GM13976 (cell line): ENCODE measurements around the gene FSCB.

Experiments used
- DNase-seq: peaks from one replicate; pipeline ENCODE4 v3.0.0; 2012; ENCODE audit warnings: low spot score
- in situ Hi-C: fragments of 300-500 bp; cut with MboI; formaldehyde crosslinking; loops from one replicate; pipeline ENCODE4 v1.12.0; 2022; ENCODE audit warnings: low sequenced_read_pairs, mixed read lengths, inconsistent platforms; ENCODE audit not compliant: unreplicated experiment
- TF ChIP-seq, protein P1 (sequence below): IDR thresholded peaks from 2 replicates; pipeline ENCODE4 v1.5.1; 2012; ENCODE audit warnings: borderline replicate concordance, mild to moderate bottlenecking; ENCODE audit not compliant: insufficient read depth; ENCODE audit errors: extremely low read depth, missing control alignments, control extremely low read depth

Gene FSCB

DNA sequence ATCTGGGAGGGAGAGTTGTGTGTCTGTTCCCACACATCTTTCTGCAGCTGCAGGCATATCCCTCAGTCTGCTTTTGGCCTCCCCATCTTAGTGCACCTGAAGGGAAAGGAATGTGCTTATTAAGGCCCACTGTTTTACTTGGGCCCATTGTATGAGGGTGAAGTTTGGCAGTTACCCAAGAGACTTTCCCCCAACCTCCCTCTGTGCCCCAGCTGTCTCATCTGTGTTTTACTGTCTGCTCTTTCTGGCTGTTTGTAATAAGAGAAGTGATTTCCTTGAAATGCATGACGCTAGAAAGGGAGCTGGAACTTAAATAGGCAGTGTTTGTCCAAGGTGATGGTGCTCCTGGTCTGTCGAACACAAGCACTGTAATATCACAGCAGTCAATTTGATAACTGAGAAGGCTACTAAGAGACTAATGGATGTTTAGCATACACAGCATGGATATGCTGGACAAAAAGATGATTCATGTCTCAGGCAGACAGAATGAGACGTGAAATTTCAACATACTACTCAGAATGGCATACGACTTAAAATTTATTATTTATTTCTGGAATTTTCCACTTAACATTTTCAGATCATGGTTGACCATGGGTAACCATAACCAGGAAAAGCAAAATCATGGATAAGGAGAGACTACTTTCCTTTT lies 43.6 kb downstream of the FSCB start:
- DNase-seq: no peak
- in situ Hi-C loops: no loop called here
- TF ChIP-seq, protein P1, sequence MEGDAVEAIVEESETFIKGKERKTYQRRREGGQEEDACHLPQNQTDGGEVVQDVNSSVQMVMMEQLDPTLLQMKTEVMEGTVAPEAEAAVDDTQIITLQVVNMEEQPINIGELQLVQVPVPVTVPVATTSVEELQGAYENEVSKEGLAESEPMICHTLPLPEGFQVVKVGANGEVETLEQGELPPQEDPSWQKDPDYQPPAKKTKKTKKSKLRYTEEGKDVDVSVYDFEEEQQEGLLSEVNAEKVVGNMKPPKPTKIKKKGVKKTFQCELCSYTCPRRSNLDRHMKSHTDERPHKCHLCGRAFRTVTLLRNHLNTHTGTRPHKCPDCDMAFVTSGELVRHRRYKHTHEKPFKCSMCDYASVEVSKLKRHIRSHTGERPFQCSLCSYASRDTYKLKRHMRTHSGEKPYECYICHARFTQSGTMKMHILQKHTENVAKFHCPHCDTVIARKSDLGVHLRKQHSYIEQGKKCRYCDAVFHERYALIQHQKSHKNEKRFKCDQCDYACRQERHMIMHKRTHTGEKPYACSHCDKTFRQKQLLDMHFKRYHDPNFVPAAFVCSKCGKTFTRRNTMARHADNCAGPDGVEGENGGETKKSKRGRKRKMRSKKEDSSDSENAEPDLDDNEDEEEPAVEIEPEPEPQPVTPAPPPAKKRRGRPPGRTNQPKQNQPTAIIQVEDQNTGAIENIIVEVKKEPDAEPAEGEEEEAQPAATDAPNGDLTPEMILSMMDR: no peak

DNA sequence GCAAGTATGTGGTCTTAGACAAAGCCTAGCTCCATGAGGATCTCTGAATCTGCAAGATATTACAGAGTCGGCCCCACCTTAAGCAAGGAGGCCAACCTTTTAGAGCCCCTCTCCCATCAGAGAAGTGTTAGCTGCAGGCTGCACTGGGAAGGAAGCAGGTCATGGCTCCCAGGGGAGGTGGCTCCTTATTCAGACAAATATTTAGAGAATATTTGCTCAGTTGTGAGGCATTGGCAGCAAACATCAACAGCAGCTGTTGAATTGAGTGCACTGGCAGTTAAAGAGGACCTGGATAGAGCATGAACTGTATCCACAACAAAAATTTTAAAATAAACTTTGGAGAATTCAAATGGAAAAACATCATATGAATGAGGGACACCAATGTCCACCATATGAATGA lies 44.7 kb downstream of the FSCB start:
- TF ChIP-seq, protein P1: no peak
- no peak for DNase-seq
- in situ Hi-C loops: no loop called here

DNA sequence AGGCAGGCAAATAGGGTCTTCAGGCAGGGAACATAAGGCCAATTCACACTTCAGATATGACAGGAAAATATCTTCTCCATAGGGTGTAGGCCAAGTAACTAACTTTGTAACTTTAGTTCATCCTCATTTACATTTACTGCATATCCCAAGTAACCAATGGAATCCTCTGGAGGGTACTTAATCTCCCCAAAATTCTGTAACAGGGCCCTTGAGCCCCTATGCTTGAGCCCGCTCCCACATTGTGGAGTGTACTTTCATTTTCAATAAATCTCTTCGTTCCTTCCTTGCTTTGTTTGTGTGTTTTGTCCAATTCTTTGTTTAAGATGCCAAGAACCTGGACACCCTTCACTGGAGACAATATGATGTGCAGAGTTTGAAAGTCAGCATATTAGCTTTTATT lies 45.3 kb downstream of the FSCB start:
- DNase-seq: no peak
- TF ChIP-seq, protein P1: no peak
- in situ Hi-C loops: no loop called here
